ENCODE measurements around the gene CCSER2. TPM values are rescaled to one million over a fixed set of nuclear protein-coding genes. Genes with fewer than 3 reads are reported as not detected.
A peak's percentile ranks its signal among the peaks of the same experiment; 100 is the strongest.

Gene CCSER2
- total RNA-seq, 1 donor from 2014 or later = 66.1 TPM

DNA sequence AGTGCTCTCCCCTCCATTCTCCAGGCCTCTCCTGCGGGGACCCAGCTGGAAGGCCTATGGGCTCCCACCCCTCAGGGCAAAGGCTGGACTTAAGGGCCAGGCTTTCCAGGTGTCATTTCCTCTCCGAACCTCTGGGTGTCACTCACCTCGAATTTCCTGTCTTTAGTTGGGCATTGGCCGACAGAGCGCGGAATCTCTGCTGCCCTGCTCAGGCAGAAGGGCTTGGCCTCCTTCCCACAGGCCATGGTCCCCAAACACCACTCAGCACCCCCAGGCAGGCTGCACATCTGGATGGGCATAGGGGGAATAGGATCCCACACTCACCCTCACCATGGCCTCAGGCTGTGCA is 212.9 kb downstream of the CCSER2 start:
- TF ChIP-seq, protein P1, sequence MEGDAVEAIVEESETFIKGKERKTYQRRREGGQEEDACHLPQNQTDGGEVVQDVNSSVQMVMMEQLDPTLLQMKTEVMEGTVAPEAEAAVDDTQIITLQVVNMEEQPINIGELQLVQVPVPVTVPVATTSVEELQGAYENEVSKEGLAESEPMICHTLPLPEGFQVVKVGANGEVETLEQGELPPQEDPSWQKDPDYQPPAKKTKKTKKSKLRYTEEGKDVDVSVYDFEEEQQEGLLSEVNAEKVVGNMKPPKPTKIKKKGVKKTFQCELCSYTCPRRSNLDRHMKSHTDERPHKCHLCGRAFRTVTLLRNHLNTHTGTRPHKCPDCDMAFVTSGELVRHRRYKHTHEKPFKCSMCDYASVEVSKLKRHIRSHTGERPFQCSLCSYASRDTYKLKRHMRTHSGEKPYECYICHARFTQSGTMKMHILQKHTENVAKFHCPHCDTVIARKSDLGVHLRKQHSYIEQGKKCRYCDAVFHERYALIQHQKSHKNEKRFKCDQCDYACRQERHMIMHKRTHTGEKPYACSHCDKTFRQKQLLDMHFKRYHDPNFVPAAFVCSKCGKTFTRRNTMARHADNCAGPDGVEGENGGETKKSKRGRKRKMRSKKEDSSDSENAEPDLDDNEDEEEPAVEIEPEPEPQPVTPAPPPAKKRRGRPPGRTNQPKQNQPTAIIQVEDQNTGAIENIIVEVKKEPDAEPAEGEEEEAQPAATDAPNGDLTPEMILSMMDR (IDR thresholded peaks at IDR 0.05) = no peak
- ATAC-seq (peak; percentile 14 to 26), DNase-seq (no peak)
- Histone ChIP-seq H3K4me1 (peaks cover 17% of the 10 kb centered on the region), H3K36me3 (no peaks in the 10 kb centered on the region), H3K4me3 (peak overlapping the region; percentile 53), H3K9me3 (no peaks in the 10 kb centered on the region), H3K27me3 (ENCODE audit: low read depth) (peaks cover 29% of the 10 kb centered on the region), H3K27ac (no peak overlapping the region)
- intact Hi-C loops (cut with DNase I) = no loop called here

DNA sequence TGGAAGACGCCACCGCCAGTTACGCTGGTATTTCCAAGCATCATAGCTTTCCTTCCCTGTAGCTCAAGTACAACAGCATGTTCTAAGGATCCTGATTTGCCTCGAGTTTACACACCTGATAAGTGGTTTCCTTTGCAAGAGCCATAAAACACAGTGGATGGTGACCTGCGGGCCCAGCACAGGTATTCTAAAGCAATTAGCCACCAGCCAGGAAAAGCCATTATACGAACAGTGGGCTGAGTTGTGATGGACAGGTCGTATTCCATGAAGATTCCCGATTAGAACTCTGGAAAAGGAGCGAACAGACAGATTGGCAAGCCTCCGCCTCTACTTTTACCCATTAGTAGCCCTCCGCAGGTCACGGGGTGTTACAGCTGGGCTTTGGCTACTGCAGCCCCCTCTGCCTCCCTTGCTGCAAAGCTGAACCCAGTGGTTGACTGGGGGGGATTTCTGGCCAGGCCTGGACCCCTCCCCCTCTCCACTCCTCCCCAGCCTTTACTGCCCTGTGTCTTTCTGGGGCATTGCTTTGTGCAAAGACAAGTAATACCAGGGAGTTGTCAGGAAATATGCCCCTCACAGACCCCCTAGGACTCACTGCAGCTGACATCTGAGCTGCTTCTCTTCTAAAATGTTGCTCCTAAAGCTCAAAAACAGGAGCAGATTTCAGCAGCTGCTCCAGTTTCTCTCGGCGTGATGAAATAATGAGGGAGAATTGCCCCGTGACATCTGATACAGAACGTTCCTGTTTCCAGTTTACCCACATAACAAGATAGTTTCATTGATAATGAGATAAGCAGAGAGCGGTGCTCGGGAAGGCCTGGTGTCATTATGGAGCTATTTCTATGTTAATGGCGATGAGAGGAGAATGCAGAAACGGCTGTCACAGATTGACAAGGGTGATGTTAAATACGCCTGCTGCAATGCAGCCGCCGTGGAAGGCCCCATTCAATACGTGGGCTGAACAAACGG is 214.4 kb downstream of the CCSER2 start:
- intact Hi-C loops (cut with DNase I) = no loop called here
- TF ChIP-seq, protein P1 (IDR thresholded peaks at IDR 0.05) = no peak
- ATAC-seq = no peak
- Histone ChIP-seq H3K27ac (no peak overlapping the region), H3K36me3 (no peaks in the 10 kb centered on the region), H3K27me3 (ENCODE audit: low read depth) (peaks cover 34% of the 10 kb centered on the region), H3K4me1 (peaks cover 19% of the 10 kb centered on the region), H3K4me3 (no peak overlapping the region), H3K9me3 (no peaks in the 10 kb centered on the region)
- DNase-seq = no peak

DNA sequence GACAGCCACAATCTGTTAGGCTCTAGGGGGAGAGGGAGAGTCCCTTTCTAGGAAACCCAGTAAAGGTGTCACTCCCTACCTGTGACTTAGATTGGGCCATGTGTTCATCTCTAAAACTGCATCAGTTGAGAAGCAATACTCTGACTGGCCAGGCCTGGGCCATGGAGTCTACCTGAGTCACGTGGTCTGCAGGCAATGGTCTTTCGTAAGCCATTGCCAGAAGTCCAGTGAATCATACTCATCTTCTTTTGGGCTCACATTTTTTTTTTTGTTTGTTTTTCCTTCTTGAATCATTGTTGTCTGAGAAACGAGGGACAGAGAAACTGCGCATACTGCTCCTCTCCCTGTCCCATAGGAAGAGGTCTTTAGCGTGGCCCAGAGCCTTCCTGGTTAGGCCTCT is 215.6 kb downstream of the CCSER2 start:
- Histone ChIP-seq H3K27me3 (ENCODE audit: low read depth) (peaks cover 33% of the 10 kb centered on the region), H3K4me1 (peaks cover 19% of the 10 kb centered on the region), H3K4me3 (no peak overlapping the region), H3K9me3 (no peaks in the 10 kb centered on the region), H3K27ac (no peak overlapping the region), H3K36me3 (no peaks in the 10 kb centered on the region)
- intact Hi-C loops (cut with DNase I) = no loop called here
- TF ChIP-seq, protein P1 (IDR thresholded peaks at IDR 0.05) = no peak
- DNase-seq = no peak
- no peak for ATAC-seq

DNA sequence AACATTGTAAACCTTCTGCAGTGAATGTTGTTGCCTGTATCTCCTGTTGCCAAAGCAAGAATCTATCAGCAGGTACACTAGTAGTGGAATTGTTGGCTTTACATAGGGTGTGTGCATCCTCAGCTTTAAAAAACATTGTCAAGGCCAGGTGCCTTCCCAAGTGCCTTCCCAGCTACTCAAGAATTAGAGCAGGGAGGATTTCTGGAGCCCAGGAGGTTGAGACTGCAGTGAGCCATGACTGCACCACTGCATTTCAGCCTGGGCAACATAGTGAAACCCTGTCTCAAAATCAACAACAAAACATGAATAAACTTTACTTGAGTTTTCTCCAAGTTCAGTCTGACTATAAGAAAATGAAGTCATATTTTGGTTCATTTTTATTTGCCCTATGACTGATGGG is 217.3 kb downstream of the CCSER2 start:
- no peak for ATAC-seq
- intact Hi-C loops (cut with DNase I) = no loop called here
- no peak for DNase-seq
- peaks cover 11% of the 10 kb centered on the region for H3K4me1 ChIP-seq
- TF ChIP-seq, protein P1 (IDR thresholded peaks at IDR 0.05) = no peak
- no peak overlapping the region for H3K27ac ChIP-seq
- H3K9me3 ChIP-seq = no peaks in the 10 kb centered on the region
- no peaks in the 10 kb centered on the region for H3K36me3 ChIP-seq
- no peak overlapping the region for H3K4me3 ChIP-seq
- peaks cover 29% of the 10 kb centered on the region for H3K27me3 ChIP-seq (ENCODE audit: low read depth)

DNA sequence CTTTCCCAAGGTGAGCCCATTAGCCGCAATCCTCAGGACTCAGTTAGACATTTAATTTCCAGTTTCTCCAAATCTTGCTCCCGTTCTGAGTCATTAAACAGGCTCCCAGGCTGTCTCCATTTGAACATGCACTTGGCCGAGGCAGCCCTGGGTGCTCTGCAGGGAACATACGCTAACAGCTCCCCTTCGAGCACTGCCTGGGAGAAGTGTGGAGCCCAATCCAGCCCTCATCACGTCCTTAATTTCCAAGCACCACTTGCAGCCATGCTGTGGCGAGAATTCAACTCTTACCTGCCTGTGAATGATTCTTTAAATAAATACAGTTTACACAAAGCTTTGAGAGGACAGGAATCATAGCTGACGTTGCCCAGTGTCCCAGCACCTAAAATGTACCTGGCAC is 218.2 kb downstream of the CCSER2 start:
- peak; percentile 85 to 90 for ATAC-seq
- Histone ChIP-seq H3K27me3 (ENCODE audit: low read depth) (peaks cover 29% of the 10 kb centered on the region), H3K4me1 (peaks cover 5% of the 10 kb centered on the region), H3K9me3 (no peaks in the 10 kb centered on the region), H3K4me3 (no peak overlapping the region), H3K36me3 (no peaks in the 10 kb centered on the region), H3K27ac (no peak overlapping the region)
- intact Hi-C loops (cut with DNase I) = no loop called here
- TF ChIP-seq, protein P1 (IDR thresholded peaks at IDR 0.05) = no peak
- peak; percentile 65 for DNase-seq
